GM12874 (cell line): Measurements from ENCODE around the gene AUTS2.

Experiments used
- TF ChIP-seq, protein P1 (sequence below): IDR thresholded peaks from 2 replicates; pipeline ENCODE4 v1.5.1; 2011; ENCODE audit warnings: low read depth, mild to moderate bottlenecking, control low read depth, low read length, moderate library complexity; ENCODE audit not compliant: insufficient read depth

Gene AUTS2

GRCh38 chr7:70539205-70539604 is 940.9 kb downstream of the AUTS2 start:
- TF ChIP-seq, protein P1, sequence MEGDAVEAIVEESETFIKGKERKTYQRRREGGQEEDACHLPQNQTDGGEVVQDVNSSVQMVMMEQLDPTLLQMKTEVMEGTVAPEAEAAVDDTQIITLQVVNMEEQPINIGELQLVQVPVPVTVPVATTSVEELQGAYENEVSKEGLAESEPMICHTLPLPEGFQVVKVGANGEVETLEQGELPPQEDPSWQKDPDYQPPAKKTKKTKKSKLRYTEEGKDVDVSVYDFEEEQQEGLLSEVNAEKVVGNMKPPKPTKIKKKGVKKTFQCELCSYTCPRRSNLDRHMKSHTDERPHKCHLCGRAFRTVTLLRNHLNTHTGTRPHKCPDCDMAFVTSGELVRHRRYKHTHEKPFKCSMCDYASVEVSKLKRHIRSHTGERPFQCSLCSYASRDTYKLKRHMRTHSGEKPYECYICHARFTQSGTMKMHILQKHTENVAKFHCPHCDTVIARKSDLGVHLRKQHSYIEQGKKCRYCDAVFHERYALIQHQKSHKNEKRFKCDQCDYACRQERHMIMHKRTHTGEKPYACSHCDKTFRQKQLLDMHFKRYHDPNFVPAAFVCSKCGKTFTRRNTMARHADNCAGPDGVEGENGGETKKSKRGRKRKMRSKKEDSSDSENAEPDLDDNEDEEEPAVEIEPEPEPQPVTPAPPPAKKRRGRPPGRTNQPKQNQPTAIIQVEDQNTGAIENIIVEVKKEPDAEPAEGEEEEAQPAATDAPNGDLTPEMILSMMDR, result no peak

GRCh38 chr7:70539617-70540016 is 941.3 kb downstream of the AUTS2 start:
- TF ChIP-seq, protein P1, result no peak

DNA sequence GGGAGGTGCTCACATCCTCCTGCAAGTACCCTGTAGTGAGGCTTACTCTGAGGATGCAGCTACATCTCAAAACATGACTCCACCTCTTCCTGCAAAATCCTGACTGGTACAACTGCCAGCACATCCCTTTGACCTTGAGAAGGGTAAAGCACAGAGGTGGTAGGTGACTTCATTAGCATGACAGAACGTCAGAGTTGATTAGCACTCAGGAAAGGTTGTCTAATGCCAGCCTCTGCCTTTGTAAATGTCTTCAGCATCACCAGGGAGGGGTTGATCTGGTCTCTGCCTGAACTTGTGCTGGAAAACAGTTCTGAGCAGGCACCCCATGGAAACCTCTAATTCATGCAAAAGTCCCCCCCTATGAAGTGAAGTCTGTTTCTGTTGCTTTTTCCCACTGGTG is 942.4 kb downstream of the AUTS2 start:
- TF ChIP-seq, protein P1, result no peak

DNA sequence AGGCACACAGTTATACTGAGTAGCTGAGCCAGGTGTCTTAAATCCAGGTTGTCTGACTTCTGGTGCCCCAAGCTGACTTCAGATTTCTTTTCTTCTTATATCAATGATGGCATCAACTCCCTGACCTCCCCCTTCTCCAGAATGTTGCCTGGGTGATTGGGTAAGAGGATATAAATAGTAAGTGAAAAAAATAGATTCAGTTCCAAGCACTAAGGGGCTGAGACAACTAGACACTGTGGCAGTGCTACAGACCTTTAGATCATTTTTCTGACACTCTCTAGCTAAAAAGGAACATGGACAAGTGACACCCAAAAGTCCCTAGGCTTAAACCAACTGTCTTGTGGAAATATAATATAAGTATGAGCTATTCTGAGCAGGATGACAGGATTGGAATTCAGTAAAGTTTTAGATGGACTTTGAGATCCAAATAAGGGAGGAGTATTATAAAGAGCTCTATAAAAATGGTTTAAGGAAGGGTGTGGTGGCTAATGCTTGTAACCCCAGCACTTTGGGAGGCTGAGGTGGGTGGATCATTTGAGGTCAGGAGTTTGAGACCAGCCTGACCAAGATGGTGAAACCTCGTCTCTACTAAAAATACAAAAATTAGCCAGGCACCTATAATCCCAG is 944.6 kb downstream of the AUTS2 start:
- TF ChIP-seq, protein P1, result no peak

GRCh38 chr7:70544016-70544415 is 945.7 kb downstream of the AUTS2 start:
- TF ChIP-seq, protein P1, result no peak

DNA sequence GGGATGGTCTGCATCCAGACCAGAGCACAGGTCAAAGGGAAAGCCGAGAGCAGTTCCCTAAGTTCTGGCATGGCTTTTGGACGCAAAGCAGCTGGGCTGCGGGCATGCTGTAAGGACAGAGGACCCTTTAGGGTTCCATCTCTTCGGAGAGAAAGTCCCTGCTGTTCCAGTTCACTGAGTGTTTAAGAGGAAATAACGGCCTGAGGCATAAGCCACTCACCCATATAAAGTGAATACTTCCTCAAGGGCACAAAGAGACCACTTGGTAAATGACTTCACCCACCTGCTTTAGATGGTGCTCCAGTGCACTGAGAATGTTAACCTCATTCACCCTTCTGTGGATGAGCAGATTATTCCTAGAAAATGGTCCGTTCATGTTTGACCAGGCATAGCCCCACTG is 946.9 kb downstream of the AUTS2 start:
- TF ChIP-seq, protein P1, result no peak

DNA sequence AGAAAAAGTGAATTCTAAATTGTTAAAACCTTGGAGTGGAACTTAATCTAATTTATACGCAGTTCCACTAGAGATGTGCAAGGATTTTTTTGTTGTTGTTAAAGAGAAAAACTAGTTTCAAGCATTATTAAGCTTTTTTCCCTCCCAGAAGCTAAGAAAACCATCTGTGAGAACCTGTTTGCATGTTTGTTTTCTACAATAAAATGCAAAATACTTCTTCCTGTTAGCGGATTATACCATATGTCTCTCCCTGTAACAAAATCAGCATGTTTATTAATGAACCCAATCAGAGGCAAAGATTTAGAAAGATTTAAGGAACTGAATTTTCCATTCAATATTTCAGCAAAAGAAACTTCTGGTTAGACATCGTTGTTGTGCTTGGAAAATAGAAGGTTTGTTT is 953.9 kb downstream of the AUTS2 start:
- TF ChIP-seq, protein P1, result no peak
